GM19463 (cell line): ENCODE measurements around the gene MCU.
"Not testable (repeated sequence)": the region's sequence is repeated elsewhere in the genome, so short reads cannot be mapped to it uniquely, and the experiment has no call there.

Source experiments
- ATAC-seq: cut with Tn5 transposase; IDR thresholded peaks from one replicate; pipeline ENCODE4 v1.9.1; 2021; ENCODE audit warnings: mild to moderate bottlenecking, moderate library complexity; ENCODE audit not compliant: unreplicated experiment

Gene MCU

GRCh38 chr10:72890086-72890485 lies 198.1 kb downstream of the MCU start:
- ATAC-seq: no peak

- ATAC-seq: no peak
These were observed 201.3 kb downstream of the MCU start, which contains the start of gene OIT3 for GRCh38 chr10:72893136-72893798. Gene OIT3, plus strand, starts transcription at chr10:72893739. Its CDS starts 60 bp downstream, at chr10:72893799.

- no peak for ATAC-seq
These were observed 203.4 kb downstream of the MCU start for GRCh38 chr10:72895236-72895850.

GRCh38 chr10:72898616-72899015 lies 206.7 kb downstream of the MCU start:
- ATAC-seq: no peak

GRCh38 chr10:72899545-72899944 lies 207.6 kb downstream of the MCU start:
- no peak for ATAC-seq

- ATAC-seq: not testable (repeated sequence)
These were observed 212.1 kb downstream of the MCU start for GRCh38 chr10:72903941-72904446.

GRCh38 chr10:72904806-72905205 lies 212.9 kb downstream of the MCU start:
- ATAC-seq: no peak

GRCh38 chr10:72906446-72906845 lies 214.5 kb downstream of the MCU start:
- ATAC-seq: no peak

GRCh38 chr10:72910705-72911104 lies 218.8 kb downstream of the MCU start:
- ATAC-seq: no peak

- ATAC-seq: no peak
These were observed 219.8 kb downstream of the MCU start for GRCh38 chr10:72911758-72912157.

GRCh38 chr10:72912736-72913135 lies 220.8 kb downstream of the MCU start:
- no peak for ATAC-seq

GRCh38 chr10:72913287-72913686 lies 221.3 kb downstream of the MCU start:
- no peak for ATAC-seq

GRCh38 chr10:72917201-72917600 lies 225.3 kb downstream of the MCU start:
- not testable (repeated sequence) for ATAC-seq

GRCh38 chr10:72917803-72918332 lies 225.9 kb downstream of the MCU start:
- not testable (repeated sequence) for ATAC-seq

GRCh38 chr10:72918352-72918751 lies 226.4 kb downstream of the MCU start:
- ATAC-seq: no peak

- not testable (repeated sequence) for ATAC-seq
These were observed 229.3 kb downstream of the MCU start for GRCh38 chr10:72921147-72921683.

GRCh38 chr10:72924351-72924750 lies 232.4 kb downstream of the MCU start:
- ATAC-seq: no peak

- no peak for ATAC-seq
These were observed 234.1 kb downstream of the MCU start for GRCh38 chr10:72925951-72926465.

- no peak for ATAC-seq
These were observed 235.5 kb downstream of the MCU start for GRCh38 chr10:72927485-72927884.

- ATAC-seq: no peak
These were observed 236.9 kb downstream of the MCU start for GRCh38 chr10:72928798-72929197.

GRCh38 chr10:72930276-72930675 lies 238.3 kb downstream of the MCU start:
- ATAC-seq: no peak
